ENCODE results near the gene KCNMA1.

DNA sequence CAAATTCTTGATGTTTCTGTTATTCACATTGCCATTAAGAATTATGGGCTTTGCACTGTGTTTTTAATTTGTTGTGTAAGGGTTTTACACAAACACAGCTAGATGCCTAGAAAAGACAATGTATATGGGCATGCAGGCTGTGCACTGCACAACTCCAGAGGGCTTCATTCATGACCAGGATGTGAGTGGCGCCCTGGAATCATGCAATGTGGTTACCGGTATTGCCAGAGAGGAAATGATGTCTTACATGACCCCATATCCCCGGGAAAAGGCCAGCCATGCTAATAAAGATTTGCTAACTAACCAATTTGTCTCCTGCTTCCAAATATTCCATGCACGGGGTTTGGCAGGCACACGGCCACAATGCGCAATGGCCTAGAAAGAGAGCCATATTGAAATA lies 16.9 kb downstream of the KCNMA1 start:
- TF ChIP-seq POLR2A (IDR thresholded peaks at IDR 0.05) (no peak), CTCF (IDR thresholded peaks at IDR 0.05) (no peak), POLR2AphosphoS5 (IDR thresholded peaks at IDR 0.05) (no peak), EP300 (IDR thresholded peaks at IDR 0.05) (no peak)
